ENCODE data around the gene LPP.
"Not testable (repeated sequence)": the region's sequence is repeated elsewhere in the genome, so short reads cannot be mapped to it uniquely, and the experiment has no call there.

Gene LPP

GRCh38 chr3:188417766-188418165 lies 263.8 kb downstream of the LPP start:
- H3K4me3 ChIP-seq (replicated peaks; ENCODE audit: low read depth, low read length) = no peak overlapping the region
- TF ChIP-seq CTCF (IDR thresholded peaks at IDR 0.05; ENCODE audit: low read depth, low read length, missing control alignments) = no peak
- DNase-seq (ENCODE audit: extremely low read depth, low read depth) = no peak

- DNase-seq (ENCODE audit: extremely low read depth, low read depth) = peak; percentile 69
- TF ChIP-seq CTCF (IDR thresholded peaks at IDR 0.05; ENCODE audit: low read depth, low read length, missing control alignments) = no peak
- no peak overlapping the region for H3K4me3 ChIP-seq (replicated peaks; ENCODE audit: low read depth, low read length)
Measured at GRCh38 chr3:188421151-188421821, 267.3 kb downstream of the LPP start.

- no peak for DNase-seq (ENCODE audit: extremely low read depth, low read depth)
- TF ChIP-seq CTCF (IDR thresholded peaks at IDR 0.05; ENCODE audit: low read depth, low read length, missing control alignments) = no peak
- no peak overlapping the region for H3K4me3 ChIP-seq (replicated peaks; ENCODE audit: low read depth, low read length)
Measured at GRCh38 chr3:188421836-188422540, 268.0 kb downstream of the LPP start.

GRCh38 chr3:188427981-188428380 lies 274.0 kb downstream of the LPP start:
- not testable (repeated sequence) for DNase-seq (ENCODE audit: extremely low read depth, low read depth); H3K4me3 ChIP-seq (replicated peaks; ENCODE audit: low read depth, low read length)

GRCh38 chr3:188431040-188431439 lies 277.1 kb downstream of the LPP start:
- TF ChIP-seq CTCF (IDR thresholded peaks at IDR 0.05; ENCODE audit: low read depth, low read length, missing control alignments) = no peak
- no peak for DNase-seq (ENCODE audit: extremely low read depth, low read depth)
- H3K4me3 ChIP-seq (replicated peaks; ENCODE audit: low read depth, low read length) = no peak overlapping the region

GRCh38 chr3:188431553-188431952 lies 277.6 kb downstream of the LPP start:
- TF ChIP-seq CTCF (IDR thresholded peaks at IDR 0.05; ENCODE audit: low read depth, low read length, missing control alignments) = no peak
- H3K4me3 ChIP-seq (replicated peaks; ENCODE audit: low read depth, low read length) = no peak overlapping the region
- no peak for DNase-seq (ENCODE audit: extremely low read depth, low read depth)

GRCh38 chr3:188432802-188433520 lies 279.0 kb downstream of the LPP start:
- no peak for TF ChIP-seq CTCF (IDR thresholded peaks at IDR 0.05; ENCODE audit: low read depth, low read length, missing control alignments)
- no peak for DNase-seq (ENCODE audit: extremely low read depth, low read depth)
- H3K4me3 ChIP-seq (replicated peaks; ENCODE audit: low read depth, low read length) = no peak overlapping the region
